ENCODE measurements around the gene PLEKHA4. TPM values are rescaled to one million over a fixed set of nuclear protein-coding genes. Genes with fewer than 3 reads are reported as not detected.

The PLEKHA4 gene
- total RNA-seq, 1 donor from 2014 or later = 40.0 TPM

DNA sequence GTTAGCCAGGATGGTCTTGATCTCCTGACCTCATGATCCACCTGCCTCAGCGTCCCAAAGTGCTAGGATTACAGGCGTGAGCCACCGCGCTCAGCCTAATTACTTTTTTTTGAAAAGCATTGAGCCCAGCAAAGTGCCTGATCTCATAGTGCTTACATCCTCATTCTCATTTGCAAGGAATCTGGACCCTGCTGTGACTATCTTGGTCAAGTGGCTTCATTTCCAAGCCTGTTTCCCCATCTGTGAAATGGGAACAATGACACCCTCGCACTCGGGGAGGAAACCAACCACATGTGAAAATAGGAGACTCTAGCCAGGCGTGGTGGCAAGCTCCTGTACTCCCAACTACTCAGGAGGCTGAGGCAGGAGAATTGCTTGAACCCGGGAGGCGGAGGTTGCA, 1.6 kb upstream of the PLEKHA4 start:
- peaks cover 23% of the 10 kb centered on the region for H3K36me3 Mint-ChIP-seq (ENCODE audit: unreplicated experiment)
- no peak for DNase-seq (ENCODE audit: extremely low spot score, unreplicated experiment)
- H3K4me1 Mint-ChIP-seq (ENCODE audit: unreplicated experiment) = peaks cover 43% of the 10 kb centered on the region
- no peaks in the 10 kb centered on the region for H3K27me3 Mint-ChIP-seq (ENCODE audit: unreplicated experiment)
- H3K9me3 Mint-ChIP-seq (ENCODE audit: unreplicated experiment) = no peaks in the 10 kb centered on the region
- no peak overlapping the region for H3K27ac Mint-ChIP-seq (ENCODE audit: unreplicated experiment)
- no peak overlapping the region for H3K4me3 Mint-ChIP-seq (ENCODE audit: unreplicated experiment)
- TF ChIP-seq, protein P1, sequence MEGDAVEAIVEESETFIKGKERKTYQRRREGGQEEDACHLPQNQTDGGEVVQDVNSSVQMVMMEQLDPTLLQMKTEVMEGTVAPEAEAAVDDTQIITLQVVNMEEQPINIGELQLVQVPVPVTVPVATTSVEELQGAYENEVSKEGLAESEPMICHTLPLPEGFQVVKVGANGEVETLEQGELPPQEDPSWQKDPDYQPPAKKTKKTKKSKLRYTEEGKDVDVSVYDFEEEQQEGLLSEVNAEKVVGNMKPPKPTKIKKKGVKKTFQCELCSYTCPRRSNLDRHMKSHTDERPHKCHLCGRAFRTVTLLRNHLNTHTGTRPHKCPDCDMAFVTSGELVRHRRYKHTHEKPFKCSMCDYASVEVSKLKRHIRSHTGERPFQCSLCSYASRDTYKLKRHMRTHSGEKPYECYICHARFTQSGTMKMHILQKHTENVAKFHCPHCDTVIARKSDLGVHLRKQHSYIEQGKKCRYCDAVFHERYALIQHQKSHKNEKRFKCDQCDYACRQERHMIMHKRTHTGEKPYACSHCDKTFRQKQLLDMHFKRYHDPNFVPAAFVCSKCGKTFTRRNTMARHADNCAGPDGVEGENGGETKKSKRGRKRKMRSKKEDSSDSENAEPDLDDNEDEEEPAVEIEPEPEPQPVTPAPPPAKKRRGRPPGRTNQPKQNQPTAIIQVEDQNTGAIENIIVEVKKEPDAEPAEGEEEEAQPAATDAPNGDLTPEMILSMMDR (IDR thresholded peaks at IDR 0.05) = no peak

DNA sequence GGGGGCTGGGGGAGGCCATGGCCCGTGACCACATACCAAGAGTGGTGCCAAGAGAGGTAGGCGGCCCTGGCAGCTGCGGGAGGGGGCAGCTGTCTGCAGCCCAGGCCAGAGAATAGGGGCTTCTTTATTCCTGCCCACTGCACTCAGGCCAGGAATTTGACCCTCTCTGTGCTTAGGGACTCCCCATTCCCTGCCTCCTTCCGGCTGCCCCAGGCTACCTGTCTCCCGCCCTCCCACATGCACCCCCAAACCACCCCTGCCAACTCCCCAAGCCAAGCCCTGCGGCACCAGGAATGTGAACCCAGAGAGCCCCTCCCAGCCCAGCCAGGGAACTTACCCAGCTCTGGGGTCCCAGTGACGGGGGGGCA, 687 bp downstream of the PLEKHA4 start:
- Mint-ChIP-seq H3K4me3 (ENCODE audit: unreplicated experiment) (peak overlapping the region; percentile 86), H3K36me3 (ENCODE audit: unreplicated experiment) (peaks cover 10% of the 10 kb centered on the region)

DNA sequence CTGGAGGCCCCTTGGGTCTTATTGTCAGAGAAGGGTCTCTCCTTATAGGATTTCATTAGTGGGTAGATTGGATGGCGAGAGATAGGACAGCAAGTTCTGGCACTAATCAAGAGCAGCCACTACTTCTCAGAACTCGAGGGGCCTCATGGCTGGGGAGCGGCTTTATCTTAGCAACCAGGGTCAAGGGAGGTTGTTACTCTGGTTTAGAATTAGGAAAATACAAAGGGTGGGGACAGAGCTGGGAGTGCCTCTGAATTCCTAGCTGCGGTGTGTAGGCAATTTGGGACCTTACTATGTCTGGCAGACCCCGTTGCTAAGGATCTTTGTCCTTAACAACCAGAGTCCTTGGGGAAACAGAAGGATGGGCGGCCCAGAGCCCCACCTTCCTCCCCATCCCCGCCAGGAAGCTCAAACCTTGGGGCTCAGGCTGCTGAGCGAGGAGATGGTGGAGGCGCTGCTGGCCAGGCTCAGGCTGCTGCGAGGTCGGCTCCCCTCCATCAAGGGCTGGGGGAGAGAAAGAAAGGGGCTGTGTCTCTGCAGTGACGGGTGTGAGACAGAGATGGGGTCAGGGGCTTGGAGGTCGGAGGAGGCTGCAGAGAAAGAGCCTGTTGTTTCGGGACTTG, 1.2 kb downstream of the PLEKHA4 start:
- H3K27ac Mint-ChIP-seq (ENCODE audit: unreplicated experiment) = peak overlapping the region; percentile 98
- peak overlapping the region; percentile 86 for H3K4me3 Mint-ChIP-seq (ENCODE audit: unreplicated experiment)
- DNase-seq (ENCODE audit: extremely low spot score, unreplicated experiment) = no peak
- H3K27me3 Mint-ChIP-seq (ENCODE audit: unreplicated experiment) = no peaks in the 10 kb centered on the region
- TF ChIP-seq, protein P1 (IDR thresholded peaks at IDR 0.05) = no peak
- no peaks in the 10 kb centered on the region for H3K9me3 Mint-ChIP-seq (ENCODE audit: unreplicated experiment)
- peaks cover 28% of the 10 kb centered on the region for H3K4me1 Mint-ChIP-seq (ENCODE audit: unreplicated experiment)
- peaks cover 10% of the 10 kb centered on the region for H3K36me3 Mint-ChIP-seq (ENCODE audit: unreplicated experiment)

More for the DNA sequence above, 687 bp downstream of the PLEKHA4 start:
- Mint-ChIP-seq H3K27ac (ENCODE audit: unreplicated experiment) (peak overlapping the region; percentile 98), H3K9me3 (ENCODE audit: unreplicated experiment) (no peaks in the 10 kb centered on the region), H3K4me1 (ENCODE audit: unreplicated experiment) (peaks cover 28% of the 10 kb centered on the region), H3K27me3 (ENCODE audit: unreplicated experiment) (no peaks in the 10 kb centered on the region)
- TF ChIP-seq, protein P1 (IDR thresholded peaks at IDR 0.05) = no peak
- no peak for DNase-seq (ENCODE audit: extremely low spot score, unreplicated experiment)

DNA sequence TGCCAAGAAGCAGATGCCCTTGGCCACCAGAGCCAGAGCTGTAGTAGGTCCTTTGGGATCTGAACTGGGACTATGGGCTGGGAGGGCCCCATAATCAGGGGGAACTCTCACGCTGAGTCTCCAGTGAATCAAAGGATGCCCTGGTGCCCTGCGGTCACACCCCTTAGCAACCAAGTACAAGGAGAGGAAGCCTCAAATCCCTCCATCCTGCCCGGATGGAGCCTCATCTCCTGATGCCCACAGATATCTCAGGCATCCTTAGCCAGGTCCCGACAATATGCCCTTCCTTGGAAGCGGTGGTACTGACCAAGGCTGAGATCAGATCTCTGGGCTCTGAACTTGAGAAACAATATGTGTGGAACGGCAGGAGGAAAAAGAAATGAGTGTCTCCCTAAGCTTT, 1.7 kb downstream of the PLEKHA4 start:
- DNase-seq (ENCODE audit: extremely low spot score, unreplicated experiment) = no peak
- Mint-ChIP-seq H3K27me3 (ENCODE audit: unreplicated experiment) (no peaks in the 10 kb centered on the region), H3K27ac (ENCODE audit: unreplicated experiment) (peak overlapping the region; percentile 98), H3K36me3 (ENCODE audit: unreplicated experiment) (peaks cover 12% of the 10 kb centered on the region), H3K4me1 (ENCODE audit: unreplicated experiment) (peaks cover 26% of the 10 kb centered on the region), H3K4me3 (ENCODE audit: unreplicated experiment) (peak overlapping the region; percentile 86), H3K9me3 (ENCODE audit: unreplicated experiment) (no peaks in the 10 kb centered on the region)
- TF ChIP-seq, protein P1 (IDR thresholded peaks at IDR 0.05) = no peak

DNA sequence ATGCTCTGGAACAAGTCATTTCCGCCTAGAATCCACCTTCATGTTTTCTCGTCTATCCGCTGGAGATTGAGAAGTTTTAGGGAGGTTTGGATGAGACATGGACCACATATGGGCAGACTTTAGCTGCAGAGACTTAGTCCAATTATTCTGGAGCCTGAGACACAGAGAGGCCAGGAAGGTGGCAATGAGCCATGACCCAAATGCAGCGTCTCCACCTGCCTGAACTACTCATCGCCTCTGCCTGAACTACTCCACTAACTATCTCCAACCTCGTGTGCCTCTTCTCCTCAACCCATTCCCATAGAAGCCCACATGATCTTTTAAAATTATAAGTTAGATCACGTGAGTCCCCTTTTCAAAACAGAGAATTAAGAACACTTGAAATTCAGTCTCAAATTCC, 5.6 kb downstream of the PLEKHA4 start:
- TF ChIP-seq, protein P1 (IDR thresholded peaks at IDR 0.05) = no peak
- no peak overlapping the region for H3K27ac Mint-ChIP-seq (ENCODE audit: unreplicated experiment)

More for the DNA sequence above, 5.6 kb downstream of the PLEKHA4 start:
- DNase-seq (ENCODE audit: extremely low spot score, unreplicated experiment) = no peak
- Mint-ChIP-seq H3K27me3 (ENCODE audit: unreplicated experiment) (no peaks in the 10 kb centered on the region), H3K4me1 (ENCODE audit: unreplicated experiment) (peaks cover 15% of the 10 kb centered on the region), H3K9me3 (ENCODE audit: unreplicated experiment) (no peaks in the 10 kb centered on the region), H3K36me3 (ENCODE audit: unreplicated experiment) (peaks cover 27% of the 10 kb centered on the region), H3K4me3 (ENCODE audit: unreplicated experiment) (no peak overlapping the region)
